ENCODE results near the gene USP27X. TPM values are rescaled to one million over a fixed set of nuclear protein-coding genes. Genes with fewer than 3 reads are reported as not detected.

Gene USP27X
- total RNA-seq, 1 experiment from 2014 or later = 0.93 TPM

- H3K9me3 Mint-ChIP-seq (ENCODE audit: unreplicated experiment) = peaks cover 9% of the 10 kb centered on the region
- H3K27me3 Mint-ChIP-seq (ENCODE audit: insufficient read depth, unreplicated experiment) = peaks cover 82% of the 10 kb centered on the region
- H3K36me3 Mint-ChIP-seq (ENCODE audit: insufficient read depth, unreplicated experiment) = no peaks in the 10 kb centered on the region
- intact Hi-C loops (cut with micrococcal nuclease) = no loop called here
- no TSS peak for BruUV-seq (replicated peaks)
- TF ChIP-seq CTCF (IDR thresholded peaks at IDR 0.05; ENCODE audit: unreplicated experiment) = no peak
- no peak for DNase-seq (ENCODE audit: unreplicated experiment)
- no peak overlapping the region for H3K27ac Mint-ChIP-seq (ENCODE audit: low read depth, unreplicated experiment)
- ChIA-PET CTCF (interaction anchor here (0.6 to 1.3 kb wide), 2 partner anchors 12 to 657 kb away, joined by 3 to 6 read pairs; no protein-coding TSS in a partner anchor), POLR2A (no interaction called here)
- H3K4me1 Mint-ChIP-seq (ENCODE audit: insufficient read depth, unreplicated experiment) = no peaks in the 10 kb centered on the region
- H3K4me3 Mint-ChIP-seq (ENCODE audit: unreplicated experiment) = no peak overlapping the region
Measured at GRCh38 chrX:49896951-49897350, 17.7 kb downstream of the USP27X start.

GRCh38 chrX:49901048-49901447 is 21.8 kb downstream of the USP27X start:
- Mint-ChIP-seq H3K27ac (ENCODE audit: low read depth, unreplicated experiment) (no peak overlapping the region), H3K36me3 (ENCODE audit: insufficient read depth, unreplicated experiment) (peaks cover 7% of the 10 kb centered on the region), H3K27me3 (ENCODE audit: insufficient read depth, unreplicated experiment) (peaks cover 85% of the 10 kb centered on the region), H3K4me1 (ENCODE audit: insufficient read depth, unreplicated experiment) (no peaks in the 10 kb centered on the region), H3K9me3 (ENCODE audit: unreplicated experiment) (peaks cover 9% of the 10 kb centered on the region), H3K4me3 (ENCODE audit: unreplicated experiment) (no peak overlapping the region)
- DNase-seq (ENCODE audit: unreplicated experiment) = no peak
- no TSS peak for BruUV-seq (replicated peaks)
- intact Hi-C loops (cut with micrococcal nuclease) = no loop called here
- TF ChIP-seq CTCF (IDR thresholded peaks at IDR 0.05; ENCODE audit: unreplicated experiment) = no peak
- ChIA-PET CTCF (interaction anchor here (1.1 kb wide), 1 partner anchor 18 kb away, joined by 4 read pairs; no protein-coding TSS in a partner anchor), POLR2A (interaction anchor here (0.6 kb wide), 1 partner anchor 11 kb away, joined by 3 read pairs; no protein-coding TSS in a partner anchor)

GRCh38 chrX:49910344-49910743 is 31.1 kb downstream of the USP27X start:
- ChIA-PET CTCF (interaction anchor here (1.5 kb wide), 1 partner anchor 9 kb away, joined by 9 read pairs; no protein-coding TSS in a partner anchor), POLR2A (no interaction called here)
- intact Hi-C loops (cut with micrococcal nuclease) = loop anchor here (10.0 kb wide), 1 partner anchor 784 kb away; no protein-coding TSS in a partner anchor
- Mint-ChIP-seq H3K4me3 (ENCODE audit: unreplicated experiment) (no peak overlapping the region), H3K36me3 (ENCODE audit: insufficient read depth, unreplicated experiment) (no peaks in the 10 kb centered on the region), H3K27ac (ENCODE audit: low read depth, unreplicated experiment) (no peak overlapping the region), H3K27me3 (ENCODE audit: insufficient read depth, unreplicated experiment) (peaks cover 42% of the 10 kb centered on the region), H3K9me3 (ENCODE audit: unreplicated experiment) (no peaks in the 10 kb centered on the region), H3K4me1 (ENCODE audit: insufficient read depth, unreplicated experiment) (no peaks in the 10 kb centered on the region)
- BruUV-seq (replicated peaks) = no TSS peak
- TF ChIP-seq CTCF (IDR thresholded peaks at IDR 0.05; ENCODE audit: unreplicated experiment) = no peak
- no peak for DNase-seq (ENCODE audit: unreplicated experiment)

- CTCF ChIA-PET = interaction anchor here (0.7 to 1.1 kb wide), 2 partner anchors 27 to 53 kb away, joined by 3 to 5 read pairs; no protein-coding TSS in a partner anchor
- BruUV-seq (replicated peaks) = no TSS peak
- peaks cover 40% of the 10 kb centered on the region for H3K27me3 Mint-ChIP-seq (ENCODE audit: insufficient read depth, unreplicated experiment)
- H3K36me3 Mint-ChIP-seq (ENCODE audit: insufficient read depth, unreplicated experiment) = no peaks in the 10 kb centered on the region
- H3K4me1 Mint-ChIP-seq (ENCODE audit: insufficient read depth, unreplicated experiment) = no peaks in the 10 kb centered on the region
- POLR2A ChIA-PET = no interaction called here
- DNase-seq (ENCODE audit: unreplicated experiment) = no peak
- H3K9me3 Mint-ChIP-seq (ENCODE audit: unreplicated experiment) = no peaks in the 10 kb centered on the region
- intact Hi-C loops (cut with micrococcal nuclease) = loop anchor here (10.0 kb wide), 1 partner anchor 783 kb away; no protein-coding TSS in a partner anchor
- no peak overlapping the region for H3K4me3 Mint-ChIP-seq (ENCODE audit: unreplicated experiment)
- no peak overlapping the region for H3K27ac Mint-ChIP-seq (ENCODE audit: low read depth, unreplicated experiment)
- TF ChIP-seq CTCF (IDR thresholded peaks at IDR 0.05; ENCODE audit: unreplicated experiment) = no peak
Measured at GRCh38 chrX:49912086-49912485, 32.8 kb downstream of the USP27X start.

All from MCF 10A (cell line).